ENCODE measurements around the gene GPR55. TPM values are rescaled to one million over a fixed set of nuclear protein-coding genes. Genes with fewer than 3 reads are reported as not detected.
A peak's percentile ranks its signal among the peaks of the same experiment; 100 is the strongest.

Gene GPR55
- total RNA-seq, 1 experiment from 2014 or later: not detected

- DNase-seq (ENCODE audit: low spot score): no peak
Observed at GRCh38 chr2:230868947-230869913, 55.8 kb downstream of the GPR55 start.

- no peak for DNase-seq (ENCODE audit: low spot score)
Observed at GRCh38 chr2:230868161-230868946, 56.7 kb downstream of the GPR55 start.

- no peak for DNase-seq (ENCODE audit: low spot score)
Observed at GRCh38 chr2:230866756-230867523, 58.1 kb downstream of the GPR55 start.

DNA sequence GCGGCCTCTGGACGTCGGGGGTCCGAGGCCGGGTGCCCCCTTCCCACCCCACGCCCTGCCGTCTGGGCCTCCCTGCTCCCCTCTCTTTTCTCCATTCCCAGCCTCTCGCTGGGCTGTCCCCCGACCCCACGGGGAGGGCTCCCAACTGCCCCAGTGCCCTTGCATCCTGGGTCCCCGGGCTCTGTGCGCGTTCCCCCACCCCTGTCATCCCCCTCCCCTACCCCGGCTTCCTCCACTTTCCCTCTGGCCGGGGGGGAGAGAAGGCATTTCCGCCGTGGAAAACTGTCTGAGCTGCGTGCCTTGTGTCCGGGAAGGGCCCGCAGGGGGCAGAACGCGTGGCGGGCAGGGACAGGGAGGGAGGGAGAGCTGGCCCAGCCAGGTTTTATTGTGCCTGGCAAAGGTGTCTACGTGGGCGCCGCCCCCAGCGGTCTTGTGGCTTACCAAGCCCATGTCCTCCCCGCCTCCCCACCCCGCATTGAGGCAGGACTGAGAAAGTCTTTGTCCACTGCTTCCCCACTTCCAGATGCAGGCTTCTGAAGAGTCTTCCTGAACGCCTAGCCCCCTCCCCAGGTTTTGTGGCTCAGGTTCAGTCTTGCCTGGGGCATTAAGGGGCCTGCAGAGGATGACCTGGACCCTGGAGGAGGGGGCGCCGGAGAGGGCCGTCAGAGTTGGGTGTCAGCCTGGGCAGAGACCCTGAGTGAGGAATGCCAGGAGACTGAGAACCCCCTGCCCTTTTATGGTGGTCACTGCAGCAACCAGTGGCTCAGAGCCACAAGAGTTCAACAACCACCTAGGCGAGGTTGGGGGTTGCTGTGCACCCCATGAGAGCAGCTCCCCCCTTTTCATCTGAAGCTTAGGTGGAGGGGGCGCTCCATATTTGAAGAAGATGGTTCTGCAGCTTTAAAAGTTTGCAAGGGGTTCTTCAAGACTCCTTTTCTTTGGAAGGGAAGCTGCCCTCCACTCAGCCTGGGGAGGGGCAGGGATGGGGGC is 59.0 kb downstream of the GPR55 start:
- peak; percentile 24 for DNase-seq (ENCODE audit: low spot score)

GRCh38 chr2:230865307-230865765 is 59.7 kb downstream of the GPR55 start:
- no peak for DNase-seq (ENCODE audit: low spot score)

DNA sequence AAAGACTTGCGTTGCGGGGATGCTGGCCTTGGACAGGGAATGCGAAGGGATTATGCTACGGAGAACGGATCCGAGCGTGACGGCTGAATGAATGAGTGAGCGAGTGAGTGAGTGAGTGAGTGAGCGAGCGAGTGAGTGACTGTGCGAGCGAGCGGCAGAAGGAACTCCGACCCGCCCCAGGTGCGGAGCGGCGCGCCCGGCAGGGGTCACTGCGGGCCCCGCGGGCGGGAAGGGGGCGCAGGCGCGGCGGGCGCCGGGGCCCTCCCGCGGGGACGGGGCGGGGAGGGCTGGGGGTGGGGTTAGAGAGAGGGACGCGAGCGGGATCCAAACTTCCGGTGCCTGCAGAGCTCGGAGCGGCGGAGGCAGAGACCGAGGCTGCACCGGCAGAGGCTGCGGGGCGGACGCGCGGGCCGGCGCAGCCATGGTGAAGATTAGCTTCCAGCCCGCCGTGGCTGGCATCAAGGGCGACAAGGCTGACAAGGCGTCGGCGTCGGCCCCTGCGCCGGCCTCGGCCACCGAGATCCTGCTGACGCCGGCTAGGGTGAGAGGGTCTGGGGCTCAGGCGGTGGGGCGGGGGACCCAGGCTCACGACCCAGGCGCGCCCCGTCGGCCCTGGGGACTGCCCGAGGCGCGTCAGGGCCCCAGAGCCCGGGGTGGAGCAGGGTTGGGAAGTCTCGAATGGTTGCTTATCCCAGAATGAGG is 60.3 kb downstream of the GPR55 start, which contains the start of gene ITM2C:
ITM2C (plus strand) TSS at position 338 of the 702 bp plus-strand sequence; CDS start at position 422, 84 bp downstream.
- peak; percentile 61 for DNase-seq (ENCODE audit: low spot score)

- DNase-seq (ENCODE audit: low spot score): no peak
Observed at GRCh38 chr2:230864122-230864604, 60.9 kb downstream of the GPR55 start.

DNA sequence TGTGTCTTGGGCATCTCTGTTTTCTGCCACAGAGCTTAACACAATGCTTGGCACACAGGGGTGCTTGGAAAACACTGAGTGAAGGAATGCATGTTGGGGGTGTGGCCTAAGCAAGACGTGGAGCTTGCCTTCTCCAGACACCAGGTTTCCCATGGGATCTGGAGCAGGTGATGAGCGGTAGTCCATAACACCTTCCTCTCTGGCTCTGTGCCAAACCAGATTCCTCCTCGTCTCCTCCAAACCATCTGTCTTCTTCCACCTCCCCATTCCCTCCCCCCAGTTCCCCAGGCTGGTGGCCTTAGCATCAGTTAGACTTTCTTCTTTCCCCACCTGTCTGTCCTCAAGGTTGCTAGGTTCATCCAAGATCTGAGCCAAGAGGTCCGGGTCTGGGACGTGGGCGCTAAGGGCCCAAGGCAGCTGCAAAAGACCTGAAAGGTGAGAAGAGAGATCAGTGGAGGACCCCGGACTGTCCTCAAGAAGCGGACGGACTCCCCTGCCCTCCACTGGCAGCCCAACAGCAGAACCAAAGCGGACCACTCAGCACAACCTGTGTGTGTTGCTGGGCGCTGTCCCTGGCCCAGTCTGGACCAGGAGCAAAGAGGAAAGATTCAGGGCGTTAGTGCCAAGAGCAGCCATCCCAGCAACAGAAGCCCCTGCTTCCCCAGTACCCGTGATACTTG is 61.5 kb downstream of the GPR55 start:
- no peak for DNase-seq (ENCODE audit: low spot score)

DNA sequence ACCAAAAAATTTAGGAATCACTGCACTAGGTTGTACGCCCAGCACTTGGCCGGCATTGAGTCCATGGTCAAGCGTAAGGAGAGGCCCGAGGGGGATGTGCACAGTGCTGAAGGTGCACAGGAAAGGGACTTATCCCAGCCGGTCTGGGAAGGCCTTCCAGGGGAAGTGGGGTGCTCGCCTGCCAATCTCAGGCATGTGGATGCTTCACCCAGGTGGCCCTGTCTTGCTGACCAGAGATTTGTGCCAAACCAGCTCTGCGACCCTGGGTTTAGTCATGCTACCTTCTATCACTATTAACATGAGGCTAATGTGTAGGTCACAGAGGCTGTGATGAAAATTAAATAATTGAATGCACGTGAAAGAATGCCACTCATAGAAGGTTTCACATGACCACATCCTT is 62.0 kb downstream of the GPR55 start:
- DNase-seq (ENCODE audit: low spot score): no peak

- no peak for DNase-seq (ENCODE audit: low spot score)
Observed at GRCh38 chr2:230862292-230862691, 62.8 kb downstream of the GPR55 start.

DNA sequence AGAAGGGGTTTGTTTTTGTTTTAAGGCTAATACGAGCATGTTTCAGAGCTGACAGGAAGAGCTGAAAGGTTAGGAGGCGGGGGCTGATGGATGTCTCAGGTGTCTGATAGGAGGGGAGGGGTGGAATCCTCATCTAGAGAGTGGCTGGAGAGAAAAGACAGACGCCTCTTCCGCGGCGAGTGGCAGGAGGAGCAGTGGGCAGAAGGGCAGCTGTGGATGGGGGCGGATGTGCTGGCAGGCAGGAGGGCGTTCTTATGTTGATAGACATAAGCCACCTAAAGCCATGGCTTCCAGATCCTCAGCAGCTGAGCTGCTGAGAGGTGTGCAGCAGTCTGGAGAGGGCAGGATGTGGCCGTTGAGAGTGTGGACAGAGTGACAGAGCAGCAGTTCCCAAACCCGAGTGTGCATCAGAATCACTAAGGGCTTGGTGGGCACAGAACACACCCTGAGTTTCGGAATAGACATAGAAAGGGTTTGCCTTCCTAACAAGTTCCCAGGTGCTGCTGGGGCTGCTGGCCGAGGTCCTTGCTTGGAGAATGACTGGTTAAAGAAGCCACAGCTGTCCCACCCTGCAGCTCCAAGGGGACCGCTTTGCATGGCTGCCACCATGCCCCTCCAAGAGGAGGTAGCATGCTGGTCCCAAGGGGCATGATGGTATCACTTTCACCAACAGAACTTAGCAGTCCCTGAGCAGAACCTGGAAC is 63.3 kb downstream of the GPR55 start:
- DNase-seq (ENCODE audit: low spot score): no peak

Other genes starting within 250 kb of the GPR55 start
- gene CAB39, start 212.4 kb downstream of the GPR55 start, total RNA-seq (2014; rRNA removed; shearing (Covaris generic)): 28.6 and 30.6 TPM in 2 replicates
- 79.9 and 87.1 TPM in 2 replicates for gene ITM2C, start 60.3 kb downstream of the GPR55 start, total RNA-seq (2014; rRNA removed; shearing (Covaris generic))
- not detected in 2 replicates for gene SPATA3, start 70.9 kb upstream of the GPR55 start, total RNA-seq (2014; rRNA removed; shearing (Covaris generic))
- 2.1 and 4.1 TPM in 2 replicates for gene C2orf72, start 112.3 kb upstream of the GPR55 start, total RNA-seq (2014; rRNA removed; shearing (Covaris generic))
- gene PSMD1, start 131.6 kb upstream of the GPR55 start, total RNA-seq (2014; rRNA removed; shearing (Covaris generic)): 72.0 and 93.3 TPM in 2 replicates
- not detected in 2 replicates for gene HTR2B, start 199.8 kb upstream of the GPR55 start, total RNA-seq (2014; rRNA removed; shearing (Covaris generic))

All from HT-29 (cell line).